Retinal pigment epithelial cell (primary cell): ENCODE data around the gene HACD1.

ENCODE experiments used
- DNase-seq: peaks from one replicate; pipeline ENCODE4 v3.0.0-alpha.2; 2010; ENCODE audit warnings: low read depth
- H3K4me3 ChIP-seq: 2 replicates; pipeline ENCODE4 v1.5.1; 2011; ENCODE audit warnings: mild to moderate bottlenecking, low read length, control low read depth, moderate library complexity
- TF ChIP-seq, protein P1 (sequence below): conservative IDR thresholded peaks from 2 replicates; pipeline ENCODE4 v1.5.1; 2011; ENCODE audit warnings: low read depth, low read length, control low read depth, inconsistent platforms

HACD1 gene, protein sequence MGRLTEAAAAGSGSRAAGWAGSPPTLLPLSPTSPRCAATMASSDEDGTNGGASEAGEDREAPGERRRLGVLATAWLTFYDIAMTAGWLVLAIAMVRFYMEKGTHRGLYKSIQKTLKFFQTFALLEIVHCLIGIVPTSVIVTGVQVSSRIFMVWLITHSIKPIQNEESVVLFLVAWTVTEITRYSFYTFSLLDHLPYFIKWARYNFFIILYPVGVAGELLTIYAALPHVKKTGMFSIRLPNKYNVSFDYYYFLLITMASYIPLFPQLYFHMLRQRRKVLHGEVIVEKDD

DNA sequence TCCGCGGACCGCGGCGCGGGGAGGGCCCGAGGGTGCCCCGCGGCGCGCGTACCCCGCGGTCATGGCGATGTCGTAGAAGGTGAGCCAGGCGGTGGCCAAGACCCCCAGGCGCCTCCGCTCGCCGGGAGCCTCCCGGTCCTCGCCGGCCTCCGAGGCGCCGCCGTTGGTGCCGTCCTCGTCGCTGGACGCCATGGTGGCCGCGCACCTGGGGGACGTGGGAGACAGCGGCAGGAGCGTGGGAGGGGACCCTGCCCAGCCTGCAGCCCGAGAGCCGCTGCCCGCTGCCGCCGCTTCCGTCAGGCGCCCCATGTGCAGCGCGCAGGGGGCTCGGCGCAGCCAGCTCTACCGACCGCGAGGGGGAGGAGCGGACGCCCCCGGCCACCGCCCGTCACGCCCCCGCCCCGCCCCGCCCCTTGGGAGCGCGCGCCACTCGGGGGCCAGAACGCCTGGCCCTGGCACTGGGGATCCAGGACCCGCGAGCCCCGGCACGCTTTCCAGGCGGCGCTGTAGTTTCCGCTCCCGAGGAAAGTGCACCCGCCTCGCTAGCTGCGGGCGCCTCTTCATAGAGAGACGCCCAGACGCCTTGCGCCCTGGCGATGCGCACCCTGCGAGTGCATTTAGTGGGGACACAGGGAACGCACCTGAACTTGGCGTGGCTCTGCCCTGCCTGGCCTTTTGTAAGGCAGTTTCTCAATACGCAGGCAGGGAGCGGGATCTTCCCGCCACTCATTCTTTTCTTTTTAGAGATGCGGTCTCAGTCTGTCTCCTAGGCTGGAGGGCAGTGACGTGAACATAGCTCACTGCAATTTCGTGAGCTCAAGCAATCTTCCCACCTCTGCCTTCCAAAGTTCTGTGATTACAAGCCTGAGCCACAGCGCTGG, at the start of gene HACD1:
HACD1 (minus strand) TSS at position 344 of the 881 bp plus-strand sequence; CDS start at position 309, 35 bp downstream.
- peak within 1 kb of the TSS; percentile 85 for H3K4me3 ChIP-seq
- TF ChIP-seq, protein P1, sequence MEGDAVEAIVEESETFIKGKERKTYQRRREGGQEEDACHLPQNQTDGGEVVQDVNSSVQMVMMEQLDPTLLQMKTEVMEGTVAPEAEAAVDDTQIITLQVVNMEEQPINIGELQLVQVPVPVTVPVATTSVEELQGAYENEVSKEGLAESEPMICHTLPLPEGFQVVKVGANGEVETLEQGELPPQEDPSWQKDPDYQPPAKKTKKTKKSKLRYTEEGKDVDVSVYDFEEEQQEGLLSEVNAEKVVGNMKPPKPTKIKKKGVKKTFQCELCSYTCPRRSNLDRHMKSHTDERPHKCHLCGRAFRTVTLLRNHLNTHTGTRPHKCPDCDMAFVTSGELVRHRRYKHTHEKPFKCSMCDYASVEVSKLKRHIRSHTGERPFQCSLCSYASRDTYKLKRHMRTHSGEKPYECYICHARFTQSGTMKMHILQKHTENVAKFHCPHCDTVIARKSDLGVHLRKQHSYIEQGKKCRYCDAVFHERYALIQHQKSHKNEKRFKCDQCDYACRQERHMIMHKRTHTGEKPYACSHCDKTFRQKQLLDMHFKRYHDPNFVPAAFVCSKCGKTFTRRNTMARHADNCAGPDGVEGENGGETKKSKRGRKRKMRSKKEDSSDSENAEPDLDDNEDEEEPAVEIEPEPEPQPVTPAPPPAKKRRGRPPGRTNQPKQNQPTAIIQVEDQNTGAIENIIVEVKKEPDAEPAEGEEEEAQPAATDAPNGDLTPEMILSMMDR: peak; percentile 24
- DNase-seq: peak; percentile 37

DNA sequence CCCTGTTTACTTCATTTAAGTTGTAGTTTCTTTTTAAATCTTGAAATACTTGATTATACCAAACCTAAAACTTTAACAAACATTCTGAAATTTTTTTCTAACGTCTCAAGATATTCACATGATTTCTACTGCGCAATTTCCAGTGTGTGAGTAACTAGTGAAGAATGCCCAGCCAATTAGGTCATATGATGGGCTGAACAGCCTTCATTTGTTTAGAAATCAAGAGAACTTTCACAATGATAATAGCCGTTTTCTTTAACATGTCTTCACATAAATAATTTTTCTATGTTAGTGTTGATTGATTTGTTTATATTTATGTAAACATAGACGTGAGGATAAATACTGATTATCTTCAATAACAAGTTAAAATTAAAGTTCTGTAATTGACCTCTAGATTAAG, 48.6 kb upstream of the HACD1 start:
- TF ChIP-seq, protein P1: no peak
- DNase-seq: peak; percentile 92
- no peak overlapping the region for H3K4me3 ChIP-seq

DNA sequence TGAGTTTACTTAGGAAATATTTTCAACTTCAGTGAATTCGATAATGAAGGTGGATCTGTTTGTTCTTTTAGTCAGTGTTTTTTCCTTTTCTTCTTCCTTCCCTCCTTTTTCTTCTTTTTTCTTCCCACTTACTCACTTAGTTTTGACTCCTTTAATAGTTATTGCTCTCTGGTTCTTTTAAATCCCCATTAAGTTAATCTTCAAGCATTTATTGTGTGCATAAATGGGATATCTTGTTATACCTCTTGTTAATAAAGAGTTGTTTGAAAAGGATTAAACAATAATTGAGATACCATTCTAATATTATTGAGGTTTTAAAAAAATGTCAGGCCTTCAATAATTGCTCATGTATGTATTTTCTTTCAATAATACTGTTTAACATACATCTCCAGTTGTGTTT, 46.3 kb upstream of the HACD1 start:
- H3K4me3 ChIP-seq: no peak overlapping the region
- DNase-seq: no peak
- TF ChIP-seq, protein P1: no peak

DNA sequence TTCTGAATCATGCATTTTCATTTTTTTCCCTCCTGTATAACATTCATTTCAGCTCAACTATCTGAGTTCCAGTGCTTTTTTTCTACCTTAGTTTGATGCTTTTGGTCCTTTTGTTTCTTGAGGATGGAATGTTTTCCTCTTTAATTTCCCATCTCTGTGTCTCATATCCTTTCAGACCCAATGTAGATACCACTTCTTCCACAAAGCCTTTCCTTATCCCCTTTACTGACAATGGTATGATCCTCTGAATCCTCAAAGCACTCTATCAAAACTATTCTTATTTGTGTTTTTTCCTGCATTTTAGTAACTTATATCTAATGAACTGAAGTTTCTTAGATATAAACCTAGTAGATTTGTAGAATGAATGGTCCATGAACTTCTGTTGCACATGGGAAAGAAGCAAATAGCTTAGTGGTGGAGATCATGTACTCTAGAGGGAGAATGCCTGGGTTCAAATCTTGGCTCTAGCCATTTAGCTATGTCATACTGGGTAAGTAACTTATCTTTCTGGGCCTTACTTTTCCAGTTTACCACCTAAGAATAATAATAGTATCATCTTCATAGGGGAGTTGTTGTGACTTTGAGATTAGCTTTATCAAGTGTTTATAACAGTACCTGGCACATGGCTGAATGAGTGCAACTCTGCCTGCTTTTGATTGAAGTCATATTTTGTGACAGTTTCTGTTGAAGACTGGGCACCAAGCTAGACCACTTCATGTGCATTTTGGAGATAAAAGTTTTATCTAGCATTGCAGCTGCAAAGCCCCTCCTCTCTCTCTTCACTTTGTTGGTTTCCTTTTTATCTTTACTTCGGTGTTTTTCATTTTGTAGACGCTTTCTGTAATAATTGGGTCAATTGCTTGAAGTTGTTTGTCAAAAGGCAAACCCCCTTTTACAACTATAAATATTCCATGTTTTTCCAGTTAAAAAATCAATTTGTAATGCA, 45.3 kb upstream of the HACD1 start:
- TF ChIP-seq, protein P1: no peak
- no peak for DNase-seq
- H3K4me3 ChIP-seq: no peak overlapping the region

DNA sequence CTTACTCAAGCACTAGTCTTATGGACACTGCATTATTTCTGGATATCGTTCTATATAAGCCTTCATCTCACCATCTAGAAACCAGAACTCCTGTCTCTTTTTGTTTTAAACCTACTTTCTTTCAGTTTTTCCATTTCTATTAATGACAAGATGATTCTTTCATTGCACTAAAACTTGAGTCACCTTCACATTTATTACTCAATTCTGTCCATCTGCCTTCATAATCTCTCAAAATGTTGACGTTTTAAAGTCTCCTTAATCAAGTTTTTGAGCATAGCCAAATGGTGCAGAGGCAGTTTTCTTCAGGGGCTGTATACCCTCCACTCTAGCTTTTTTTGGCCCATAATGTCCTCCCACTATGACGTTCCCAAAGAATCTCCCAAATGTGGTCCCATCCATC, 44.3 kb upstream of the HACD1 start:
- H3K4me3 ChIP-seq: no peak overlapping the region
- TF ChIP-seq, protein P1: no peak
- no peak for DNase-seq

DNA sequence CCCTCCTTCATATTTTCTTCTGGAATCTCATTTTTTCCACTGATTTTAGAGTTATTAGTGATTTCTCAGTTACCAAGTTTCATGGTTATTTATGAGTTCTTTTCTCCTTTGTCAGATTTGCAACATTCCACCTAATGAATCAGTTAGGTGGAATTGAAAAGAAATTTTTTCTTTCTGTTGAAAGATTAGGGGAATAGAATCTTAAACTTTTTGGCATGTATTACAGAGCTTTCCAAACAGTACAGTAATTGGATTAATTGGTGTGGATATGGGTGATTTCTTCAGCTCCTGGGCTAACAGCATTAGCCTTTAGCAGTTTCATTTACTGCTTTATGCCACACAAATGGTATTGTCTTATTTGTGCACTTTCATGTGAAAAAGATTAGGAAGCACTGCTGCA, 43.7 kb upstream of the HACD1 start:
- H3K4me3 ChIP-seq: no peak overlapping the region
- TF ChIP-seq, protein P1: no peak
- DNase-seq: peak; percentile 93
